Lung (tissue), 12 donors: ENCODE results near the gene FNDC11. TPM values are rescaled to one million over a fixed set of nuclear protein-coding genes. Genes with fewer than 3 reads are reported as not detected.

ENCODE experiments used
- ATAC-seq: fragments of 200-7000 bp; cut with Tn5 transposase; one replicate; pipeline ENCODE4 v1.9.1; 2020; ENCODE audit warnings: moderate number of reproducible peaks; ENCODE audit not compliant: insufficient read depth, low FRiP score
- DNase-seq, 3 donors: peaks; one replicate each; pipeline ENCODE4 v3.0.0-alpha.2; 2013 to 2017
- H3K27ac ChIP-seq, 2 donors: one replicate each; pipeline ENCODE4 v1.5.1; 2013; ENCODE audit warnings: mild to moderate bottlenecking in 2 of 2, moderate library complexity in 2 of 2, control low read depth in 1 of 2, inconsistent platforms in 1 of 2, low read depth in 1 of 2, low read length in 1 of 2
- H3K27me3 ChIP-seq, 3 donors: one replicate each; pipeline ENCODE4 v1.5.1; 2013; ENCODE audit warnings: low read length in 2 of 3; ENCODE audit not compliant: control insufficient read depth in 3 of 3, insufficient read depth in 3 of 3
- H3K36me3 ChIP-seq, 4 donors: one replicate each; pipeline ENCODE4 v1.5.1; 2013; ENCODE audit warnings: low read length in 4 of 4, mild to moderate bottlenecking in 1 of 4, moderate library complexity in 1 of 4; ENCODE audit not compliant: control insufficient read depth in 4 of 4, insufficient read depth in 4 of 4
- H3K4me1 ChIP-seq, 5 donors: one replicate each; pipeline ENCODE4 v1.5.1; 2013; ENCODE audit warnings: low read length in 5 of 5, mild to moderate bottlenecking in 2 of 5, moderate library complexity in 1 of 5; ENCODE audit not compliant: control insufficient read depth in 5 of 5, insufficient read depth in 5 of 5
- H3K4me3 ChIP-seq: one replicate; pipeline ENCODE4 v1.5.1; 2013; ENCODE audit warnings: mild to moderate bottlenecking, control low read depth, moderate library complexity
- H3K9ac ChIP-seq, 2 donors: one replicate each; pipeline ENCODE4 v1.5.1; 2013; ENCODE audit warnings: low read length in 2 of 2, control low read depth in 1 of 2; ENCODE audit not compliant: insufficient read depth in 1 of 2
- H3K9me3 ChIP-seq, 4 donors: one replicate each; pipeline ENCODE4 v1.5.1; 2013; ENCODE audit warnings: low read length in 3 of 4, mild to moderate bottlenecking in 1 of 4, moderate library complexity in 1 of 4; ENCODE audit not compliant: control insufficient read depth in 4 of 4, insufficient read depth in 3 of 4
- WGBS, 2 donors: extraction: QIAGEN DNeasy Blood & Tissue Kit; methylation state at CpG; one replicate each; pipeline ENCODE4 v1.1.7; 2013; 5-methylcytosine and 5-hydroxymethylcytosine counted together
- polyA plus RNA-seq, 2 donors: library from polyadenylated mRNA; stranded (reverse); fragments of 200-250 nt; gene quantifications; one replicate each; pipeline ENCODE4 v1.2.1, GENCODE V29; 2013
- total RNA-seq, 2 donors: library from RNA; depleted of rRNA in 1 of 2; stranded (reverse); fragments of >200 nt in 1 of 2; gene quantifications; one replicate each; pipeline ENCODE4 v1.2.1, GENCODE V29; 2014 to 2021
- TF ChIP-seq, protein P1 (sequence below): IDR thresholded peaks from 2 replicates; pipeline ENCODE4 v1.5.1; 2012; ENCODE audit warnings: mild to moderate bottlenecking; ENCODE audit errors: control extremely low read depth, extremely low read depth
- donor health status: control.
- donor health status: control.
- donor health status: Bipolar disorder and iron deficiency.
- donor health status: healthy.
- donor health status: DM: yes; HTN: yes; CAD: no.

The FNDC11 gene
- total and polyA plus RNA-seq, 4 donors: 1.0 to 3.2 (median 2.3) TPM

DNA sequence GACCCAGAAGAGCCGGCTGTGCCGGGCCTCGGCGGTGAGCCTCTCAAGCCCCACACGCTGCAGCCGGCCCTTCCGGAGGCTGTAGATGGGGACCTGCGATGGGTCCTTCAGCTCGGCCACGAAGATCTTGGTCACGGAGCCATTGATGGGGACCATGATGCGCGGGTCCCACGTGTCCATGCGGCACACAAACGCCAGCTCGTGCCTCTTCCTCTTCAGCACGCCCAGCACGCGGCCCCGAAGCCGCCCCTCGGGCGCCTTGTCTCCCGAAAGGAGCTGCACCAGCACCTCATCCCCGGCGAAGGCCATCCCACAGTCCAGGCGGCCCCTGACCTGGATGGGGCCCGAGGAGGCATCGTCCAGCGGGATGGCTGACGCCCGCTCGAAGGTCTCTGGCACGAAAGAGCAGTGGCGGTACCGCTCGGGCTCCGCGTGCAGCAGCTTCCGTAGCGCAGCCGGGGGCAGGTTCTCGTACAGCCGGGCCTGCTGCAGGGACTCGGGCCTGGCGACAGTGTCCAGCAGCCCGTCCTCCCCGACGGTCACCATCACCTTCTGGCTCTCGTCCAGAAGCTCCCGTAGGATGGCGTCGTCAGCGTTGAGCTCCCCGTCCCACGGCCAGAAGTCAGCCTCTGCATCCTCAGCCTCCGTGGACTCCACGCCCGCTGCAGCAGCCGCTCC is 11.2 kb downstream of the FNDC11 start:
- WGBS, 2 donors: 97 to 98% methylated on average over 61 of the region's 61 CpGs
- no peak for ATAC-seq
- H3K36me3 ChIP-seq: peaks cover 1 to 75% (median 5%) of the 10 kb centered on the region in 4 donors
- H3K9me3 ChIP-seq: peaks cover 0 to 8% (median 0%) of the 10 kb centered on the region in 4 donors
- no peak for DNase-seq
- H3K27me3 ChIP-seq: no peaks in the 10 kb centered on the region
- TF ChIP-seq, protein P1, sequence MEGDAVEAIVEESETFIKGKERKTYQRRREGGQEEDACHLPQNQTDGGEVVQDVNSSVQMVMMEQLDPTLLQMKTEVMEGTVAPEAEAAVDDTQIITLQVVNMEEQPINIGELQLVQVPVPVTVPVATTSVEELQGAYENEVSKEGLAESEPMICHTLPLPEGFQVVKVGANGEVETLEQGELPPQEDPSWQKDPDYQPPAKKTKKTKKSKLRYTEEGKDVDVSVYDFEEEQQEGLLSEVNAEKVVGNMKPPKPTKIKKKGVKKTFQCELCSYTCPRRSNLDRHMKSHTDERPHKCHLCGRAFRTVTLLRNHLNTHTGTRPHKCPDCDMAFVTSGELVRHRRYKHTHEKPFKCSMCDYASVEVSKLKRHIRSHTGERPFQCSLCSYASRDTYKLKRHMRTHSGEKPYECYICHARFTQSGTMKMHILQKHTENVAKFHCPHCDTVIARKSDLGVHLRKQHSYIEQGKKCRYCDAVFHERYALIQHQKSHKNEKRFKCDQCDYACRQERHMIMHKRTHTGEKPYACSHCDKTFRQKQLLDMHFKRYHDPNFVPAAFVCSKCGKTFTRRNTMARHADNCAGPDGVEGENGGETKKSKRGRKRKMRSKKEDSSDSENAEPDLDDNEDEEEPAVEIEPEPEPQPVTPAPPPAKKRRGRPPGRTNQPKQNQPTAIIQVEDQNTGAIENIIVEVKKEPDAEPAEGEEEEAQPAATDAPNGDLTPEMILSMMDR: no peak
- no peak overlapping the region for H3K9ac ChIP-seq
- no peak overlapping the region for H3K27ac ChIP-seq
- H3K4me1 ChIP-seq: no peaks in the 10 kb centered on the region
- H3K4me3 ChIP-seq: no peak overlapping the region

DNA sequence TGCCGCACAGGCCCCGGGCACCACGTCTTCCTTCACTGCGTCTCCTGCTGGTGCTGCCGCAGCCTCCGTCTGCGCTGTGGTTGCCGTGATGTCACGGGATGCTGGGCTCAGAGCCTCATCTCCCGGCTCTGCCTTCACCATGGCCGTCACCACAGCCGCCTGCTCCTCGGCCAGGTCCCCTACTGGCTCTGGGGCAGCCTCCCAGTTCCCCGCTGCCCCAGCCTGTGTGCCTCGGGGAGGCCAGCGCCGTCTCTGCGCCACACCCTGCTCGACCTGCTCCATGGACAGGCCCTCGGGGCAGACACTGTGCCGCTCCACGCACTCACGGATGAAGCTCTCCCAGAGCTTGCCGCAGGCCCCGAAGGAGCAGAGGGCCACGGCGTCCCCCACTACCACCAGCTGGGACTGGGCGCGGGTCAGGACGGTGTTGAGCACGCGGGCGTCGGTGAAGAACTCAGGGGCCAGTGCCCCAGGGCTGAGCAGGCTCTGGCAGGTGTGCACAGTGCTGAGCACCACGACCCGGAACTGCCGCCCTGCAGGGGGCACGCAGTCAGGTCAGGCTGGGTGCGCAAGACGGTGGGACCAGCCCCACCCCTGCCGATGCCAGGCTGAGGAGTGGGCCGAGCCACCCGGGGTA is 11.9 kb downstream of the FNDC11 start:
- no peak for ATAC-seq

DNA sequence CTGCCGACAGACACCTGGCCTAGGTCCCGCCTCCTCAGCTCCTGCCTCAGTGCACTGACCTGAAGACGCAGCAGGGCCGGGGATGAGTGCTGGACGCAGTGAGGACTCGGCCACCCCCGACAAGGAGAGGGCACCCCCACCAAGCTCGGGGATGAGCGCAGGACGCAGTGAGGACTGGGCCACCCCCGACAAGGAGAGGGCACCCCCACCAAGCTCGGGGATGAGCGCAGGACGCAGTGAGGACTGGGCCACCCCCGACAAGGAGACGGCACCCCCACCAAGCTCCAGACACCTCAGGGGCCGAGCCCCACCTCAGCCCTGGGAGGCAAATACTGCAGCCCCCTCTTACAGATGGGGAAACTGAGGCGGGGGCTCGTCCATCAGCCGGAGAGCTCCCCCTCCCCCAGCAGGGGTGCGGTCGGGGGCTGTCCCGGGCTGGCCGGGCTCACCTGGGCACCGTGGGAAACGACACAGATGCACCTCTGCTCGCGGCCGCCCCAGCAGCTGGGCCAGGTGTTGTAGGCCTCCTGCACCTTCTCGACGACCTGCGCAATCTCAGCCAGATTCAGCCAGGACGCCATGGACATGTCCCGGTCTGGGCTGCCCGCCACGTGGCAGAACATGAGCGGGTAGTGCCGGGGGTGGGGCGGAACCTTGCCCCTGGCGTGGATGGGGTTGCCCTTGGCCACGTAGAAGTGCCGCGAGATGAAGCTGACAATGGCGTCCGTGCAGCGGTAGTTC is 12.6 kb downstream of the FNDC11 start:
- H3K4me3 ChIP-seq: no peak overlapping the region
- peaks cover 0 to 64% (median 3%) of the 10 kb centered on the region in 4 donors for H3K36me3 ChIP-seq
- no peaks in the 10 kb centered on the region for H3K4me1 ChIP-seq
- no peak for ATAC-seq
- no peak overlapping the region for H3K9ac ChIP-seq
- no peak overlapping the region for H3K27ac ChIP-seq
- WGBS, 2 donors: 89 to 92% methylated on average over 42 to 46 of the region's 46 CpGs
- DNase-seq: no peak
- H3K9me3 ChIP-seq: peaks cover 0 to 8% (median 0%) of the 10 kb centered on the region in 4 donors
- TF ChIP-seq, protein P1: no peak
- H3K27me3 ChIP-seq: no peaks in the 10 kb centered on the region

More for the DNA sequence above, 11.9 kb downstream of the FNDC11 start:
- Histone ChIP-seq H3K9ac (no peak overlapping the region), H3K27ac (no peak overlapping the region), H3K36me3 (peaks cover 0 to 71% (median 3%) of the 10 kb centered on the region in 4 donors), H3K27me3 (no peaks in the 10 kb centered on the region), H3K4me3 (no peak overlapping the region), H3K9me3 (peaks cover 0 to 8% (median 0%) of the 10 kb centered on the region in 4 donors), H3K4me1 (no peaks in the 10 kb centered on the region)
- no peak for DNase-seq
- 96% methylated on average over 43 of the region's 43 CpGs for WGBS, 2 donors
- TF ChIP-seq, protein P1: no peak
